NCI-H1417 (cell line): ENCODE data around the gene OLFML2B.

ENCODE experiments used
- DNase-seq, 3 experiments: peaks; one replicate each; lab custom pipeline; 2025; lab: John Stamatoyannopoulos, UW

The OLFML2B gene

DNA sequence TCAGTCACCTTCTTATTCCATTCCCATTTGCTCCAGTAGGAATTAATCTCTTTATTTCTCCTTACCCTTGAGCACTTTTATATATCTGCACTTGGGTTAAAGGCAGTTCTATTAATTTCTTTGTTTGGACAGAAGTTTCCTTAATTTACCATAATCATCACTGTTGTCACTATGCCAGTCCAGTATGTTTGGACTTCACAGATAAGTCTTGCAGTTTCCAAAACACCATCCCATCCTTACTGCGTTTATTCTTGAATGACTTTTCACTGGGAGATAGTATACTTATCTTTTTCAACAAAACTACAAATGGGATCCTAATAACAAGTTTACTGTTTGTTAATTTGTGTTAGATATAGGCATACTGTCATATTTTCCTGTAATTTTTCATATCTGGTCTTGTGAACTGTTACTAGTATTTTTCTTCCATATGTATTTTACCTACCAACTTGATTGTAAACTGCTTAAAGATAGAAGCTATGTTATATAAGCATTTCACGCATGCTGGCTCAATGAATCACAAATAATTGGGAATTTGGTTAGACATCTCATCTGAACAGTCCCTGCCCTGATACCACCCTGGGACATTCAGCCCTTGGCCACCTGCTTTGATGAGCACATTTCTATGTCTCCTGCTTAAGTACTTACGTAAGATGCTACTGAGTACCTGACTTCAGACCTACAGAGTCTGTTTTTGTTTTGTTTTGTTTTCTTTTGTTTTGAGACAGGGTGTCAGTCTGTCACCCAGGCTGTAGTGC lies 78.2 kb downstream of the OLFML2B start:
- DNase-seq: no peak

DNA sequence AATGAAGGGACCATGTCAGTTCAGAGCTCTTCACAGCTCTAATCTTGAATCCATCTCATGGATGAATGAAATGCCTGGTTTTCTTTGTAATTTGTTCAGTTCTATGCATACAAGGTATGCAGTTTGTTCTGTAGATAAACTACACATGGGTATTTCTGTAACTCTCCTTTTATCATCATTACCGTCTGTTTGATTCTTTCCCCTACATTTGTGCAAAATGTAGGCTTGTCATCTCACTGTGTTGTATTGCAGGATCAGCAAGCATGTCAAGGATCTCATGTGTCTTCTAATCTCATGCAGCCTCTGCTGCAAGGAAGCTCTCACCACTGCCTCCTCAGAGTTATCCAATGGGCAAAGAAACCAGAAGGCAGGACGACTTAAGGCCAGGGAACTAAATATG lies 79.3 kb downstream of the OLFML2B start:
- no peak for DNase-seq

DNA sequence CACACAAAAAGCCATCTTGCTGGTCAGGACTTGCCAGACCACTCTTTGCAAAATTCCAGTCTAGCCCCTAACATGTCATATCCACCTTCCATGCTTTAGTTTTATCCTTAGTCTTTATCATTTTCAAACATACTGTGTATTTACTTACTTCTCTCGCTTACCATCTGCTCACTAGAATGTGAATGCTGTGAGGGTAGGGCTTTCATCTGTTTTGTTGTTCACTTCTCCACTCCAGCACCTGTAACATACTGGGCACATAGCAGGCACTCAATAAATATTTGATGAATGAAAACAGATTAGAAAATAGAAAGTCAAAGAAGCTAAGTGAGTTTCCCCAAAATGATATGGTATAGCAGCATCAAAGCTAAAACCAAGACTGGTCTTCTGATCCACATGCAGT lies 79.9 kb downstream of the OLFML2B start:
- no peak for DNase-seq

DNA sequence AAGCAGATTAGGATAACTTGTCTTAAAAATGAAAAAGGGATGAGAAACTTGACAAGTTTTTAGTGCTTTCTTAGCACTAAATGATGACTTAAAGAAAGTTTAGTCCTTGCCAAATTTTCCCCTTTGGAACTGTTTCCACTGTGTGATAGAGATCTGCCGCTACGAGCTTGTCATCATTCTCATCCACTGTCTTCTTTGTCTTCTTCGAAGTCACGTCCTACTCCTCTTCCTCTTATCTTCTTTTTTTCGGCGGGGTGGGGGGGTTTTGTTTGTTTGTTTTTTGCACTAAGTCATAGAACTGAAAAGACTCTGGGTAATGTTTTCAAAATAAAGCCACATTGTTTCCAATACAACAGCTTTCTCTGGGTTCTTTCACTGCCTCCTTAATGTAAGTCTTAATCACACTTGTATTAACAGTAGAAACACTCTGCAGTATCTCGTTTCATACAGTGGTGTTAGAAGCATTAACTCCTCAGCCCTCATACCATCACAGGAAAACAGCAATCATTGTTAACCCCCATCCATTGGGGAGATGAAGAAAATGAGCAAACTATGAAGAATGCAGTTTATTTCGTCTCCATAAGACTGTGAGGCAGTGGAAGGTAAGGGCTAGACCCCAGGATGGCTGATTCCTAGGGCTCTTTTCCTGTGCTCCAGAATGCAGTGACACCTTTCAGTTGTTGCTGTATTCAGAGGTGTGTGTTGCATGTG lies 81.8 kb downstream of the OLFML2B start:
- no peak for DNase-seq

GRCh38 chr1:161940866-161941591 lies 82.6 kb downstream of the OLFML2B start:
- no peak for DNase-seq

DNA sequence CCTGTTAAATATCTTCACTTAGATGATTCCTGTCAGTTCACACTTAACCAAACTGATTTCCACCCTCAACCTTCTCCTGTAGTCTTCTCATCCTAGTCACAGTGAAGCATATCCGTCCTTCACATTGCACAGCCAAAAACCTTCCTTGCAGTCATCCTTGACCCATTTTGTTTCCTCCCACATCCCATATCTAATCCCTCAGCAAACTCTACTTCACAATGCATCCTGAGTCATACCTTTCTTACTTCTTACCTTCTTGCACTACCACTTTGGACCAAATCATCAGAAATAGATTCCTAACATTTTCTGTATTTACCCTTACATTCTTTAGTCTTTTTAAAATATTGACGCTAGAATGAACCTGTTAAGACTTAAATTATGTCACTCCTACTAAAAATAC lies 86.9 kb downstream of the OLFML2B start:
- DNase-seq: no peak

DNA sequence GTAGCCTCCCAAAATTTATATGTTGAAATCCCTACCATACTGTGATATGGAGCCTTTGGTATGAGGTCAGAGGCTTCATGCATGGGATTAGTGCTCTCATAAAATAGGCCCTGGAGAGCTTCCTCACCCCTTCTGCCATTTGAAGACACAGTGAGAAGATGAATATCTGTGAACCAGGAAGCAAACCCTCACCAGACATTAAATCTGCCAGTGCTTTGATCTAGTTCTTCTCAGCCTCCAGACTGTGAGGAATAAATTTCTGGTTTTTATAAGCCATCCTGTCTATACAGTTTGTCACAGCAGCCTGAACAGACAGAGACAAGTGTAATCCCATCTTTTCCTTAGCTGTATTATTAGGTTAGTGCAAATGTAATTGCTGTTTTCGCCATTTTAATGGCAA lies 88.4 kb downstream of the OLFML2B start:
- DNase-seq: no peak

DNA sequence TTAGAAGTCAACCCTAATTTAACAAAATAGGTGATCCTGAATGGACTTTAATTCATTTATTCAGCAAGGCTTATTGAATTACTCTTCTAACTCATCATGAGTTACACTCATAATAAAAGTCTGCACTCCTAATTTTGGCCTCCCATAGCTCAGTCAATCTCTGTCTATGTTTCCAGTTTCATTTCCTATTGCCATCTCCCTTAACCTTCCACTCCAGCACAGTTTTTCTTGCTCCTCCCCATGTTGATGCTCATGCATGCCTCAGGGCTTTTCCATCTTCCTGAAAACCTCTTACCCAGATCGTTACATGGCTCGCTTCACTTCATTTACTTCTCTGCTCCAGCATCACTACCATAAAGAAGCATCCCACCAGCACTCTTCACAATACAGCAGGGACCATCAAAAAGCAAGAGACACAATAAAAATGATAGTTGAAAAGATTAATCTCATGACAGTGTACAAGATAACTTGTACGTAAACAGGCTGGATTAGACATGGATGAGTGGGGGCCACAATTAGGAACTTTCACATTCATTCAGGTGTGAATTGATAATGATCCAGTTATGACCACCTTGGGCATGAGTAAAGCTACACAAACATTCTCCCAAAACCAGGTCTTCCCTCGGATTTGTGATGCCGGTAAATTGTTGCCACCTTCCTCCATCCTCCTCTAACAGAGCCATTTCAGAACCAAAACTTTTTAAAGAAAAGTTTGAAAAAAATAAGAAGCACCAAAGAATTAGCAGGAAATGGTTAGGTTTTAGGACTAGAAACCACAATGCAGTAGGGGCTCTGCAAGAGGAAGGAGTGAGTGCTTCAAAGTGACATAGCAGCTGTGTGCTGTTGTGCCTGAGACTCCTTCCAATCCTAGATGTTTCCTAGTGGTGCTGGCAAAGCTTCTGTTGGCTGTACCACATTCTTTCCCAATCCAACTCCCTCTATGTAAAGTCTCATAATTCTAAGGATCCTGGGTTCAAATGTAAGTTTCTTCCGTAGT lies 89.8 kb downstream of the OLFML2B start:
- peak in 1 of 3 experiments; percentile 87 for DNase-seq
